GM23338 (cell line): ENCODE data around the gene TNFRSF4. TPM values are rescaled to one million over a fixed set of nuclear protein-coding genes. Genes with fewer than 3 reads are reported as not detected.

Source experiments
- ATAC-seq: fragments of 200-7000 bp; cut with Tn5 transposase; 3 replicates; pipeline ENCODE4 v1.9.1; 2020
- DNase-seq: peaks from one replicate; pipeline ENCODE4 v3.0.0-alpha.2; 2015; ENCODE audit warnings: low spot score
- H2AFZ ChIP-seq: fragments of 200-600 bp; sonication (generic); 2 replicates; pipeline ENCODE4 v1.8.0; 2016; ENCODE audit warnings: antibody characterized with exemption, mild to moderate bottlenecking, moderate library complexity
- H3F3A ChIP-seq: fragments of 200-600 bp; sonication (generic); replicated peaks from 2 replicates; pipeline ENCODE4 v1.8.0; 2017; ENCODE audit warnings: antibody characterized with exemption, mixed run types, low read depth
- H3K27ac ChIP-seq: fragments of 200-600 bp; sonication (generic); 2 replicates; pipeline ENCODE4 v1.6.1; 2016; ENCODE audit warnings: low read depth
- H3K27me3 ChIP-seq: fragments of 200-600 bp; sonication (generic); 2 replicates; pipeline ENCODE4 v1.8.0; 2016; ENCODE audit warnings: mild to moderate bottlenecking, mixed run types, moderate library complexity; ENCODE audit not compliant: insufficient read depth
- H3K36me3 ChIP-seq: fragments of 200-600 bp; sonication (generic); 2 replicates; pipeline ENCODE4 v1.8.0; 2016; ENCODE audit warnings: mild to moderate bottlenecking; ENCODE audit not compliant: insufficient read depth
- H3K4me1 ChIP-seq: fragments of 200-600 bp; sonication (generic); 2 replicates; pipeline ENCODE4 v1.8.0; 2016; ENCODE audit warnings: mild to moderate bottlenecking, moderate library complexity; ENCODE audit not compliant: insufficient read depth
- H3K4me2 ChIP-seq: fragments of 200-600 bp; sonication (generic); 2 replicates; pipeline ENCODE4 v1.7.1; 2017; ENCODE audit warnings: mixed run types
- H3K4me3 ChIP-seq: fragments of 200-600 bp; sonication (generic); 2 replicates; pipeline ENCODE4 v1.6.1; 2016; ENCODE audit warnings: mixed run types
- H3K79me2 ChIP-seq: fragments of 200-600 bp; sonication (generic); replicated peaks from 2 replicates; pipeline ENCODE4 v1.8.0; 2017; ENCODE audit warnings: mild to moderate bottlenecking; ENCODE audit not compliant: insufficient read depth
- H3K9me2 ChIP-seq: fragments of 200-600 bp; sonication (generic); 2 replicates; pipeline ENCODE4 v1.8.0; 2017; ENCODE audit not compliant: insufficient read depth
- H4K20me1 ChIP-seq: fragments of 200-600 bp; sonication (generic); replicated peaks from 2 replicates; pipeline ENCODE4 v1.8.0; 2017; ENCODE audit warnings: mild to moderate bottlenecking; ENCODE audit not compliant: insufficient read depth
- H3K27ac Mint-ChIP-seq: 2 replicates; pipeline ENCODE4 v1.8.0; 2020; ENCODE audit warnings: inconsistent platforms, mild to moderate bottlenecking, moderate library complexity, mixed read lengths
- H3K27me3 Mint-ChIP-seq: 3 replicates; pipeline ENCODE4 v1.8.0; 2022; ENCODE audit warnings: low read depth, mild to moderate bottlenecking, moderate library complexity, mixed read lengths, inconsistent platforms; ENCODE audit not compliant: insufficient read depth, poor library complexity
- H3K36me3 Mint-ChIP-seq: 3 replicates; pipeline ENCODE4 v1.8.0; 2021; ENCODE audit warnings: low read depth, mild to moderate bottlenecking, inconsistent platforms, moderate library complexity, mixed read lengths
- H3K4me1 Mint-ChIP-seq: 3 replicates; pipeline ENCODE4 v1.8.0; 2020; ENCODE audit warnings: mild to moderate bottlenecking, inconsistent platforms, mixed read lengths
- H3K4me3 Mint-ChIP-seq: 3 replicates; pipeline ENCODE4 v1.8.0; 2021; ENCODE audit warnings: moderate library complexity, mild to moderate bottlenecking, inconsistent platforms, mixed read lengths
- H3K9me3 Mint-ChIP-seq: 3 replicates; pipeline ENCODE4 v1.8.0; 2020; ENCODE audit warnings: moderate library complexity, mild to moderate bottlenecking, inconsistent platforms, mixed read lengths
- CREB1 ChIP-seq: fragments of 250-450 bp; sonication (Bioruptor Pico); IDR thresholded peaks from 2 replicates; pipeline ENCODE4 v1.5.0; 2020; ENCODE audit warnings: low read depth, mild to moderate bottlenecking, moderate library complexity
- EZH2phosphoT487 ChIP-seq: fragments of 200-600 bp; sonication (generic); IDR thresholded peaks from one replicate; pipeline ENCODE4 v1.8.1; 2018; ENCODE audit warnings: antibody characterized with exemption; ENCODE audit not compliant: unreplicated experiment
- JUNB ChIP-seq: IDR thresholded peaks from one replicate; pipeline ENCODE4 v1.6.1; 2016; ENCODE audit warnings: antibody characterized with exemption; ENCODE audit not compliant: unreplicated experiment
- STAT1 ChIP-seq: IDR thresholded peaks from one replicate; pipeline ENCODE4 v1.6.1; 2016; ENCODE audit warnings: antibody characterized with exemption; ENCODE audit not compliant: unreplicated experiment
- ZNF331 ChIP-seq: fragments of 250-450 bp; sonication (Bioruptor Pico); IDR thresholded peaks from 2 replicates; pipeline ENCODE4 v1.5.0; 2020; ENCODE audit warnings: low read depth, mild to moderate bottlenecking, moderate library complexity
- polyA plus RNA-seq: library from polyadenylated mRNA; unstranded; fragments of >200 nt; fragmentation: Nextera tagmentation; extraction: Ambion mirVana; gene quantifications from 2 replicates; pipeline ENCODE4 v1.2.1, GENCODE V29; 2016
- total RNA-seq: library from RNA; depleted of rRNA; stranded (reverse); fragments of >200 nt; shearing (Covaris generic); gene quantifications from 2 replicates; pipeline ENCODE4 v1.2.3, GENCODE V29; 2014
- TF ChIP-seq, protein P1 (sequence below), 2 experiments: fragments of 200-600 bp in 1 of 2; sonication (generic) in 1 of 2; conservative IDR thresholded peaks; 2 replicates each; pipeline versions ENCODE4 v1.5.1 to v1.6.1; 2016 to 2017; ENCODE audit warnings: antibody characterized with exemption in 2 of 2, low read depth in 2 of 2, mild to moderate bottlenecking in 2 of 2, moderate library complexity in 1 of 2
- TF ChIP-seq, protein P2 (sequence below): IDR thresholded peaks from 2 replicates; pipeline ENCODE4 v1.6.1; 2016; ENCODE audit warnings: antibody characterized with exemption
- TF ChIP-seq, protein P3 (sequence below): fragments of 250-450 bp; sonication (Bioruptor Pico); IDR thresholded peaks from 2 replicates; pipeline ENCODE4 v1.5.0; 2020; ENCODE audit warnings: mild to moderate bottlenecking, moderate library complexity
- TF ChIP-seq, protein P4 (sequence below): IDR thresholded peaks from one replicate; pipeline ENCODE4 v1.6.1; 2018; ENCODE audit warnings: antibody characterized with exemption; ENCODE audit not compliant: unreplicated experiment

The TNFRSF4 gene
- total and polyA plus RNA-seq, 2 experiments from 2014 or later: not detected

DNA sequence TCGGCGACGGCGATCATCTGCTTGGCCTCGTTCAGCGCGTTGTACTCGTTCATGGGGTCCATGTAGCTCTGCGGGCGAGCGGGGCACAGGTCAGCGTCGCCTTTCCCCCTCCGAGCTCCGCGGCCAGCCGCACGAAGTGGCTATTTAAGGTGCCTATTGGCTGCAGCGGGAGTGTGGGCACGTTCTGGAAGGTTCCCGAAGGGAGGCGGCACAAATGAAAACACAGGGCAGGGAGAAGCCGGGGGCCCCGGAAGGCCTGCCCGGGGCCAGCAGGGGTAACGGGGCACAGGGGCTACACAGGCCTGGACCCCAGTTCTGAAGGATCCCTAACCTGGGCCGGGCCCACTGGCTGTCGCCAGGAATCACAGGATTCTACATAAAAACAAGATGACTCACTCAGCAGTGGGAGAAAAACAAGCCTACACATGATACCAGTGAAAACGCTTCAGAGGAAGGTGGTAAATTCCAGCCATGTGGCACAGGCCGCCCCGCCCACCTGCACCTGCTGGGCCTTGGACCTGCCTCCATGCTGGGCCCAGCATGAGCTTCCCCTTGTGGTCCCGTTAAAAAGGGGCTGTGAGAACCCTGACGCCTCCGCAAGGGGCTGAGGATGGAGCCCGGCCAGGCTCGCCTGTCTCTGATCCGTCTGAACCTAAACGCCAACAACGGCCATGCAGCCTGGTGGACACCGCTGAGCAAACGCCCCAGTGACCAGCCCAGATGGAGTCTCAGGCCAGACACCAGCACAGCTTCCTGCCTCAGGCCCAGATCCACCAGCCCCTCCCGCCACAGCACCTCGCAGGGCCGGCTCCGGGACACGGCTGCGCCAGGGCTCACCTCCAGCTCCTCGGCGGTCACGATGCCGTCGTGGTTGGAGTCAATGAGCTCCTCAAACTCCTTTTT is 3.9 kb upstream of the TNFRSF4 start:
- Histone ChIP-seq H3K79me2 (no peaks in the 10 kb centered on the region), H4K20me1 (no peaks in the 10 kb centered on the region; the same call in 1 of the 2 replicates), H3K27ac (no peak overlapping the region), H3K4me1 (no peaks in the 10 kb centered on the region), H3K4me3 (no peak overlapping the region), H3K27me3 (no peaks in the 10 kb centered on the region), H3K4me2 (no peak overlapping the region), H2AFZ (no peak overlapping the region), H3K36me3 (peaks cover 4% of the 10 kb centered on the region; the same call in 1 of the 2 replicates), H3F3A (no peaks in the 10 kb centered on the region), H3K9me2 (no peaks in the 10 kb centered on the region)
- Mint-ChIP-seq H3K4me1 (no peaks in the 10 kb centered on the region), H3K36me3 (peaks cover 25% of the 10 kb centered on the region), H3K4me3 (no peak overlapping the region), H3K27me3 (peaks cover 11% of the 10 kb centered on the region), H3K9me3 (no peaks in the 10 kb centered on the region), H3K27ac (no peak overlapping the region)
- ATAC-seq (no peak), DNase-seq (no peak)
- TF ChIP-seq CREB1 (CRISPR knock-in tag) (no peak), ZNF331 (no peak), STAT1 (no peak), JUNB (no peak), EZH2phosphoT487 (no peak)
- TF ChIP-seq, protein P1, sequence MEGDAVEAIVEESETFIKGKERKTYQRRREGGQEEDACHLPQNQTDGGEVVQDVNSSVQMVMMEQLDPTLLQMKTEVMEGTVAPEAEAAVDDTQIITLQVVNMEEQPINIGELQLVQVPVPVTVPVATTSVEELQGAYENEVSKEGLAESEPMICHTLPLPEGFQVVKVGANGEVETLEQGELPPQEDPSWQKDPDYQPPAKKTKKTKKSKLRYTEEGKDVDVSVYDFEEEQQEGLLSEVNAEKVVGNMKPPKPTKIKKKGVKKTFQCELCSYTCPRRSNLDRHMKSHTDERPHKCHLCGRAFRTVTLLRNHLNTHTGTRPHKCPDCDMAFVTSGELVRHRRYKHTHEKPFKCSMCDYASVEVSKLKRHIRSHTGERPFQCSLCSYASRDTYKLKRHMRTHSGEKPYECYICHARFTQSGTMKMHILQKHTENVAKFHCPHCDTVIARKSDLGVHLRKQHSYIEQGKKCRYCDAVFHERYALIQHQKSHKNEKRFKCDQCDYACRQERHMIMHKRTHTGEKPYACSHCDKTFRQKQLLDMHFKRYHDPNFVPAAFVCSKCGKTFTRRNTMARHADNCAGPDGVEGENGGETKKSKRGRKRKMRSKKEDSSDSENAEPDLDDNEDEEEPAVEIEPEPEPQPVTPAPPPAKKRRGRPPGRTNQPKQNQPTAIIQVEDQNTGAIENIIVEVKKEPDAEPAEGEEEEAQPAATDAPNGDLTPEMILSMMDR (conservative IDR thresholded peaks at IDR 0.05; ENCODE audit: low read depth in 2 of 2): no peak
- TF ChIP-seq, protein P2, sequence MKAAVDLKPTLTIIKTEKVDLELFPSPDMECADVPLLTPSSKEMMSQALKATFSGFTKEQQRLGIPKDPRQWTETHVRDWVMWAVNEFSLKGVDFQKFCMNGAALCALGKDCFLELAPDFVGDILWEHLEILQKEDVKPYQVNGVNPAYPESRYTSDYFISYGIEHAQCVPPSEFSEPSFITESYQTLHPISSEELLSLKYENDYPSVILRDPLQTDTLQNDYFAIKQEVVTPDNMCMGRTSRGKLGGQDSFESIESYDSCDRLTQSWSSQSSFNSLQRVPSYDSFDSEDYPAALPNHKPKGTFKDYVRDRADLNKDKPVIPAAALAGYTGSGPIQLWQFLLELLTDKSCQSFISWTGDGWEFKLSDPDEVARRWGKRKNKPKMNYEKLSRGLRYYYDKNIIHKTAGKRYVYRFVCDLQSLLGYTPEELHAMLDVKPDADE: no peak
- TF ChIP-seq, protein P3, sequence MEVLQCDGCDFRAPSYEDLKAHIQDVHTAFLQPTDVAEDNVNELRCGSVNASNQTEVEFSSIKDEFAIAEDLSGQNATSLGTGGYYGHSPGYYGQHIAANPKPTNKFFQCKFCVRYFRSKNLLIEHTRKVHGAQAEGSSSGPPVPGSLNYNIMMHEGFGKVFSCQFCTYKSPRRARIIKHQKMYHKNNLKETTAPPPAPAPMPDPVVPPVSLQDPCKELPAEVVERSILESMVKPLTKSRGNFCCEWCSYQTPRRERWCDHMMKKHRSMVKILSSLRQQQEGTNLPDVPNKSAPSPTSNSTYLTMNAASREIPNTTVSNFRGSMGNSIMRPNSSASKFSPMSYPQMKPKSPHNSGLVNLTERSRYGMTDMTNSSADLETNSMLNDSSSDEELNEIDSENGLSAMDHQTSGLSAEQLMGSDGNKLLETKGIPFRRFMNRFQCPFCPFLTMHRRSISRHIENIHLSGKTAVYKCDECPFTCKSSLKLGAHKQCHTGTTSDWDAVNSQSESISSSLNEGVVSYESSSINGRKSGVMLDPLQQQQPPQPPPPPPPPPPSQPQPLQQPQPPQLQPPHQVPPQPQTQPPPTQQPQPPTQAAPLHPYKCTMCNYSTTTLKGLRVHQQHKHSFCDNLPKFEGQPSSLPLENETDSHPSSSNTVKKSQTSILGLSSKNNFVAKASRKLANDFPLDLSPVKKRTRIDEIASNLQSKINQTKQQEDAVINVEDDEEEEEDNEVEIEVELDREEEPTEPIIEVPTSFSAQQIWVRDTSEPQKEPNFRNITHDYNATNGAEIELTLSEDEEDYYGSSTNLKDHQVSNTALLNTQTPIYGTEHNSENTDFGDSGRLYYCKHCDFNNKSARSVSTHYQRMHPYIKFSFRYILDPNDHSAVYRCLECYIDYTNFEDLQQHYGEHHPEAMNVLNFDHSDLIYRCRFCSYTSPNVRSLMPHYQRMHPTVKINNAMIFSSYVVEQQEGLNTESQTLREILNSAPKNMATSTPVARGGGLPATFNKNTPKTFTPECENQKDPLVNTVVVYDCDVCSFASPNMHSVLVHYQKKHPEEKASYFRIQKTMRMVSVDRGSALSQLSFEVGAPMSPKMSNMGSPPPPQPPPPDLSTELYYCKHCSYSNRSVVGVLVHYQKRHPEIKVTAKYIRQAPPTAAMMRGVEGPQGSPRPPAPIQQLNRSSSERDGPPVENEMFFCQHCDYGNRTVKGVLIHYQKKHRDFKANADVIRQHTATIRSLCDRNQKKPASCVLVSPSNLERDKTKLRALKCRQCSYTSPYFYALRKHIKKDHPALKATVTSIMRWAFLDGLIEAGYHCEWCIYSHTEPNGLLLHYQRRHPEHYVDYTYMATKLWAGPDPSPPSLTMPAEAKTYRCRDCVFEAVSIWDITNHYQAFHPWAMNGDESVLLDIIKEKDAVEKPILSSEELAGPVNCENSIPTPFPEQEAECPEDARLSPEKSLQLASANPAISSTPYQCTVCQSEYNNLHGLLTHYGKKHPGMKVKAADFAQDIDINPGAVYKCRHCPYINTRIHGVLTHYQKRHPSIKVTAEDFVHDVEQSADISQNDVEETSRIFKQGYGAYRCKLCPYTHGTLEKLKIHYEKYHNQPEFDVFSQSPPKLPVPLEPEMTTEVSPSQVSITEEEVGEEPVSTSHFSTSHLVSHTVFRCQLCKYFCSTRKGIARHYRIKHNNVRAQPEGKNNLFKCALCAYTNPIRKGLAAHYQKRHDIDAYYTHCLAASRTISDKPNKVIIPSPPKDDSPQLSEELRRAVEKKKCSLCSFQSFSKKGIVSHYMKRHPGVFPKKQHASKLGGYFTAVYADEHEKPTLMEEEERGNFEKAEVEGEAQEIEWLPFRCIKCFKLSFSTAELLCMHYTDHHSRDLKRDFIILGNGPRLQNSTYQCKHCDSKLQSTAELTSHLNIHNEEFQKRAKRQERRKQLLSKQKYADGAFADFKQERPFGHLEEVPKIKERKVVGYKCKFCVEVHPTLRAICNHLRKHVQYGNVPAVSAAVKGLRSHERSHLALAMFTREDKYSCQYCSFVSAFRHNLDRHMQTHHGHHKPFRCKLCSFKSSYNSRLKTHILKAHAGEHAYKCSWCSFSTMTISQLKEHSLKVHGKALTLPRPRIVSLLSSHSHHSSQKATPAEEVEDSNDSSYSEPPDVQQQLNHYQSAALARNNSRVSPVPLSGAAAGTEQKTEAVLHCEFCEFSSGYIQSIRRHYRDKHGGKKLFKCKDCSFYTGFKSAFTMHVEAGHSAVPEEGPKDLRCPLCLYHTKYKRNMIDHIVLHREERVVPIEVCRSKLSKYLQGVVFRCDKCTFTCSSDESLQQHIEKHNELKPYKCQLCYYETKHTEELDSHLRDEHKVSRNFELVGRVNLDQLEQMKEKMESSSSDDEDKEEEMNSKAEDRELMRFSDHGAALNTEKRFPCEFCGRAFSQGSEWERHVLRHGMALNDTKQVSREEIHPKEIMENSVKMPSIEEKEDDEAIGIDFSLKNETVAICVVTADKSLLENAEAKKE (CRISPR knock-in tag): no peak
- TF ChIP-seq, protein P4, sequence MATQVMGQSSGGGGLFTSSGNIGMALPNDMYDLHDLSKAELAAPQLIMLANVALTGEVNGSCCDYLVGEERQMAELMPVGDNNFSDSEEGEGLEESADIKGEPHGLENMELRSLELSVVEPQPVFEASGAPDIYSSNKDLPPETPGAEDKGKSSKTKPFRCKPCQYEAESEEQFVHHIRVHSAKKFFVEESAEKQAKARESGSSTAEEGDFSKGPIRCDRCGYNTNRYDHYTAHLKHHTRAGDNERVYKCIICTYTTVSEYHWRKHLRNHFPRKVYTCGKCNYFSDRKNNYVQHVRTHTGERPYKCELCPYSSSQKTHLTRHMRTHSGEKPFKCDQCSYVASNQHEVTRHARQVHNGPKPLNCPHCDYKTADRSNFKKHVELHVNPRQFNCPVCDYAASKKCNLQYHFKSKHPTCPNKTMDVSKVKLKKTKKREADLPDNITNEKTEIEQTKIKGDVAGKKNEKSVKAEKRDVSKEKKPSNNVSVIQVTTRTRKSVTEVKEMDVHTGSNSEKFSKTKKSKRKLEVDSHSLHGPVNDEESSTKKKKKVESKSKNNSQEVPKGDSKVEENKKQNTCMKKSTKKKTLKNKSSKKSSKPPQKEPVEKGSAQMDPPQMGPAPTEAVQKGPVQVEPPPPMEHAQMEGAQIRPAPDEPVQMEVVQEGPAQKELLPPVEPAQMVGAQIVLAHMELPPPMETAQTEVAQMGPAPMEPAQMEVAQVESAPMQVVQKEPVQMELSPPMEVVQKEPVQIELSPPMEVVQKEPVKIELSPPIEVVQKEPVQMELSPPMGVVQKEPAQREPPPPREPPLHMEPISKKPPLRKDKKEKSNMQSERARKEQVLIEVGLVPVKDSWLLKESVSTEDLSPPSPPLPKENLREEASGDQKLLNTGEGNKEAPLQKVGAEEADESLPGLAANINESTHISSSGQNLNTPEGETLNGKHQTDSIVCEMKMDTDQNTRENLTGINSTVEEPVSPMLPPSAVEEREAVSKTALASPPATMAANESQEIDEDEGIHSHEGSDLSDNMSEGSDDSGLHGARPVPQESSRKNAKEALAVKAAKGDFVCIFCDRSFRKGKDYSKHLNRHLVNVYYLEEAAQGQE: no peak
